Mesodermal cell (in vitro differentiated cells): ENCODE measurements around the gene PILRA.
A peak's percentile ranks its signal among the peaks of the same experiment; 100 is the strongest.

Experiments used
- H3K27ac ChIP-seq: 2 replicates; pipeline ENCODE4 v1.7.0; 2013; ENCODE audit warnings: mild to moderate bottlenecking, low read depth, low read length, moderate library complexity; ENCODE audit not compliant: severe bottlenecking
- H3K36me3 ChIP-seq: 2 replicates; pipeline ENCODE4 v1.7.1; 2013; ENCODE audit warnings: mild to moderate bottlenecking, low read length, moderate library complexity; ENCODE audit not compliant: control insufficient read depth, insufficient read depth
- H3K4me1 ChIP-seq: one replicate; pipeline ENCODE4 v1.7.1; 2013; ENCODE audit warnings: mild to moderate bottlenecking, low read length; ENCODE audit not compliant: insufficient read depth, control insufficient read depth, poor library complexity, severe bottlenecking
- H3K4me3 ChIP-seq: 2 replicates; pipeline ENCODE4 v1.7.0; 2013; ENCODE audit warnings: low read length, control low read depth, mild to moderate bottlenecking; ENCODE audit not compliant: insufficient read depth, poor library complexity, severe bottlenecking; ENCODE audit errors: extremely low read depth
- H3K9me3 ChIP-seq: 2 replicates; pipeline ENCODE4 v1.7.1; 2013; ENCODE audit warnings: mild to moderate bottlenecking, low read length, moderate library complexity; ENCODE audit not compliant: control insufficient read depth
- WGBS, 2 experiments: methylation state at CpG; one replicate each; pipeline ENCODE4 v1.1.5; 2013; ENCODE audit warnings: missing lambda C conversion rate in 2 of 2; ENCODE audit not compliant: insufficient coverage in 2 of 2; 5-methylcytosine and 5-hydroxymethylcytosine counted together

PILRA gene

DNA sequence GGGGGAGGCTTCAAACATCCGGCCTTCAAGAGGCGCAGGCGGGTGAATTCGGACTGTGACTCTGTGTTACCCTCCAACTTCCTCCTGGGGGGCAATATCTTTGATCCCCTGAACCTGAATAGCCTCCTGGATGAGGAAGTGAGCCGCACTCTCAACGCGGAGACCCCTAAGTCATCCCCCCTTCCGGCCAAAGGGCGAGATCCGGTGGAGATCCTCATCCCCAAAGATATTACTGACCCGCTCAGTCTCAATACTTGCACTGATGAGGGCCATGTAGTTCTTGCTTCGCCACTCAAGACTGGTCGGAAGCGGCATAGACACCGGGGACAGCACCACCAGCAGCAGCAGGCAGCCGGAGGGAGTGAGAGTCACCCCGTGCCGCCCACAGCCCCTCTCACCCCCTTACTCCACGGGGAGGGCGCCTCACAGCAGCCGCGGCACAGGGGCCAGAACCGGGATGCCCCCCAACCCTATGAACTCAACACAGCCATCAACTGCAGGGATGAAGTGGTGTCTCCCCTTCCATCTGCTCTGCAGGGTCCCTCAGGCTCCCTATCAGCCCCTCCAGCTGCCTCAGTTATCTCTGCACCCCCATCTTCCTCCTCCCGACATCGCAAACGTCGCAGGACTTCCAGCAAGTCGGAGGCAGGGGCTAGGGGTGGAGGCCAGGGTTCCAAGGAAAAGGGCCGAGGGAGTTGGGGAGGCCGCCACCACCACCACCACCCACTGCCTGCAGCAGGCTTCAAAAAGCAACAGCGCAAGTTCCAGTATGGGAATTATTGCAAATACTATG, 57.4 kb downstream of the PILRA start:
- Histone ChIP-seq H3K27ac (peak overlapping the region; percentile 99), H3K4me3 (peak overlapping the region; percentile 78), H3K36me3 (peaks cover 50% of the 10 kb centered on the region), H3K9me3 (peaks cover 4% of the 10 kb centered on the region), H3K4me1 (peaks cover 15% of the 10 kb centered on the region)
- WGBS, 2 experiments, result 45 to 69% methylated on average over 23 to 24 of the region's 31 CpGs

- 95 to 97% methylated on average over 21 to 22 of the region's 23 CpGs for WGBS, 2 experiments
- Histone ChIP-seq H3K27ac (no peak overlapping the region), H3K4me3 (peak overlapping the region; percentile 78), H3K9me3 (peaks cover 4% of the 10 kb centered on the region), H3K4me1 (peaks cover 15% of the 10 kb centered on the region), H3K36me3 (peaks cover 52% of the 10 kb centered on the region)
Observed at GRCh38 chr7:100431286-100431735, 58.0 kb downstream of the PILRA start.

GRCh38 chr7:100432053-100432452, 58.8 kb downstream of the PILRA start:
- Histone ChIP-seq H3K27ac (no peak overlapping the region), H3K4me1 (peaks cover 15% of the 10 kb centered on the region), H3K36me3 (peaks cover 52% of the 10 kb centered on the region), H3K4me3 (no peak overlapping the region), H3K9me3 (peaks cover 4% of the 10 kb centered on the region)
- WGBS, 2 experiments, result 93 to 100% methylated on average over 2 of the region's 4 CpGs

GRCh38 chr7:100432621-100433275, 59.5 kb downstream of the PILRA start:
- H3K36me3 ChIP-seq, result peaks cover 52% of the 10 kb centered on the region
- peaks cover 2% of the 10 kb centered on the region for H3K9me3 ChIP-seq
- H3K4me1 ChIP-seq, result peaks cover 15% of the 10 kb centered on the region
- H3K27ac ChIP-seq, result no peak overlapping the region
- 90 to 96% methylated on average over 18 to 21 of the region's 21 CpGs for WGBS, 2 experiments
- no peak overlapping the region for H3K4me3 ChIP-seq

DNA sequence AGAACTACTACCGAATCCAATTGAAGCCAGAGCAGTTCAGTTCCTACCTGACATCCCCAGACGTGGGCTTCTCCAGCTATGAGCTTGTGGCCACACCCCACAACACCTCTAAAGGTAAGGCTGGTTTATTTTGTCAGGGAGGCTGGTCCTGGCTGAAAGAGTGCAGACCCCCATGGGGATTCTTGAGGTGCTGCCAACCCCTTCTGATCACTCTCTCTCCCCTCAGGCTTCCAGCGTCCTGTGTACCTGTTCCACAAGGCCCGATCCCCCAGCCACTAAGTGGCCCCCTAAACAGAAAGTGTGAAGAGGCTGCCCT, 59.9 kb downstream of the PILRA start:
- H3K36me3 ChIP-seq, result peaks cover 52% of the 10 kb centered on the region

DNA sequence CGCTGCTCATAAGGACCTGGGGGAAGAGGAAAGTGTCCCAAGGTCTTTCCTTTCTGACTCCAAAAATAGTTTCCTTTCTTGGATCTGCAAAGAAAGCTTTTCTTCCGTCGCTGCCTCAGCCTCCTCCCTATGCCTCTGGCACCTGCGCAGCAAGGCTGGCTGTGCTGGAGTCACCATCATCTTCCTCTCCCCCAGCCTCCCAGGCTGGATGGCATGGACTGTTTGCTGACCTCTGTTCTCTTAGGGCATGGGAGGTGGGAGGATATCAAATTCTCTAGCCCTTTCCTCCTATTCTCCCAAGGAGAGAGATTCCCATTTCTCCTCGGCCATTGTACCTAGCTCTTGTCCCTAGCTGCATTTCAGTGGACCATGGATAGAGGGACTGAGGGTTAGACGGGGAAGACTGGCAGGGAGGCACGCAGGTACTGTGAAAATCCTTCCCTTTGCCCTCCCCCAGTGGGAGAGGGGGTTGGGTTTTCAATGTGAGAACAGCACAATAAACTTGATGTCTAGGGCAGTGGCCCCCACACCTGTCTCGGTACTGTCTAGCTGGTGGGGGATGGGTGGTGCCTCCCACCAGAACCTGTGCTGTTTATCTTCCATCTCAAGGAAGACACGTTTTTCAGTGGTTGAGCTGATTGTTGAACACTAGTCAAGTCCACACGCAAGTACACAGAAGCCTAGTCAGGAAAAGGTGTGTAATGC, 60.5 kb downstream of the PILRA start:
- Histone ChIP-seq H3K4me1 (peaks cover 15% of the 10 kb centered on the region), H3K9me3 (no peaks in the 10 kb centered on the region), H3K27ac (no peak overlapping the region), H3K36me3 (peaks cover 52% of the 10 kb centered on the region), H3K4me3 (no peak overlapping the region)
- WGBS, 2 experiments, result 90 to 93% methylated on average over 5 to 7 of the region's 10 CpGs

More for the DNA sequence above, 59.9 kb downstream of the PILRA start:
- Histone ChIP-seq H3K9me3 (no peaks in the 10 kb centered on the region), H3K4me3 (no peak overlapping the region), H3K4me1 (peaks cover 15% of the 10 kb centered on the region), H3K27ac (no peak overlapping the region)
- WGBS, 2 experiments, result 89 to 100% methylated on average over 1 to 2 of the region's 4 CpGs

DNA sequence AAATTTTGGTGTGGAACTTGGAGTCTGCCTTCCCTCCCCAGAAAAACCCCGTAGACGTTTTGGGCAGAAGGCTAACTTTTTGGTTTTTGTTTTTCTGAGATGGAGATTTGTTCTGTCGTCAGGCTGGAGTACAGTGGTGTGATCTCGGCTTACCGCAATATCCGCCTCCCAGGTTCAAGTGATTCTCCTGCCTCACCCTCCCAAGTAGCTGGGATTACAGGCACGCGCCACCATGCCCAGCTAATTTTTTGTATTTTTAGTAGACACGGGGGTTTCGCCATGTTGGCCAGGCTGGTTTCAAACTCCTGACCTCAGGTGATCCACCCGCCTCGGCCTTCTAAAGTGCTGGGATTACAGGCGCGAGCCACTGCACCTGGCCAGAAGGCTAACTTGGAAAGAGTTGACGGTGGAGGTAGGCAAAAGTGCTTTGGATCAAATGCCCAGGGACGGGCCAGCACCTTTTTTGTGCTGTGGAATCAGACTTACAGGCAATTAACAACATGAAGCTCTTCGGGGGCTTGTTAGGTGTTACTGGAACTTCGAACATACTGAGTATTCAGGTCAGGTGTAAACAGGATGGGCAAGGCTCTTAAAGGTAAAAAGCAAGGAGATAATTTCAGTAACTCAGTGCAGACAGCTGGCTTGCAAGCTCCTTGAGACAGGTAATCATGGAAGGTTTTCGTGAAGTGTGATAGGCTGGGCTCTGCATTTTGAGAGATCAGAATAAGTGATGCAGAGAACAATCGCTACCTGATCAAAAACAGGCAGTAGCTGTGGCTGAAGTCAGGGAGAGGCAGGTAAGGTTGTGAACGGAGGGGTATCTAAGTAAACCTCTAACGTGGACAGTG, 61.2 kb downstream of the PILRA start:
- peaks cover 52% of the 10 kb centered on the region for H3K36me3 ChIP-seq
- no peaks in the 10 kb centered on the region for H3K9me3 ChIP-seq
- peaks cover 15% of the 10 kb centered on the region for H3K4me1 ChIP-seq
- H3K4me3 ChIP-seq, result peak overlapping the region; percentile 69
- WGBS, 2 experiments, result 90% methylated on average over 20 to 22 of the region's 22 CpGs
- H3K27ac ChIP-seq, result no peak overlapping the region

GRCh38 chr7:100435401-100436304, 62.4 kb downstream of the PILRA start:
- H3K4me3 ChIP-seq, result peak overlapping the region; percentile 69
- no peaks in the 10 kb centered on the region for H3K9me3 ChIP-seq
- WGBS, 2 experiments, result 3% methylated on average over 67 to 72 of the region's 81 CpGs
- peaks cover 14% of the 10 kb centered on the region for H3K4me1 ChIP-seq
- H3K36me3 ChIP-seq, result peaks cover 50% of the 10 kb centered on the region
- H3K27ac ChIP-seq, result peak overlapping the region; percentile 83

GRCh38 chr7:100437150-100438100, 64.1 kb downstream of the PILRA start:
- WGBS, 2 experiments, result 92 to 98% methylated on average over 15 to 20 of the region's 28 CpGs
- no peak overlapping the region for H3K4me3 ChIP-seq
- no peaks in the 10 kb centered on the region for H3K9me3 ChIP-seq
- peak overlapping the region; percentile 10 for H3K27ac ChIP-seq
- H3K36me3 ChIP-seq, result peaks cover 32% of the 10 kb centered on the region
- H3K4me1 ChIP-seq, result no peaks in the 10 kb centered on the region
